Esophagus squamous epithelium (tissue), 5 donors: ENCODE measurements around the gene S100A8. TPM values are rescaled to one million over a fixed set of nuclear protein-coding genes. Genes with fewer than 3 reads are reported as not detected.

Experiments used
- DNase-seq: peaks from one replicate; lab custom pipeline; 2025; lab: John Stamatoyannopoulos, UW
- H3K27ac ChIP-seq, 4 donors: fragments of 200-600 bp; sonication (generic); one replicate each; pipeline ENCODE4 v1.5.1; 2016 to 2019; ENCODE audit warnings: mild to moderate bottlenecking in 1 of 4
- H3K27me3 ChIP-seq, 4 donors: fragments of 200-600 bp; sonication (generic); 1 replicate in 3 of 4; 2 replicates in 1 of 4; pipeline versions ENCODE4 v1.5.1 to v1.6.0; 2017 to 2021; ENCODE audit warnings: antibody characterized with exemption in 1 of 4
- H3K36me3 ChIP-seq, 3 donors: fragments of 200-600 bp; sonication (generic); one replicate each; pipeline ENCODE4 v1.5.1; 2016 to 2019
- H3K4me1 ChIP-seq, 3 donors: fragments of 200-600 bp; sonication (generic); one replicate each; pipeline ENCODE4 v1.5.1; 2017 to 2019
- H3K4me3 ChIP-seq, 4 donors: fragments of 200-600 bp; sonication (generic); 1 replicate in 3 of 4; 2 replicates in 1 of 4; pipeline ENCODE4 v1.5.1; 2016 to 2019; ENCODE audit warnings: mild to moderate bottlenecking in 2 of 4, moderate library complexity in 1 of 4
- H3K9me3 ChIP-seq, 3 donors: fragments of 200-600 bp; sonication (generic); one replicate each; pipeline ENCODE4 v1.5.1; 2016 to 2019
- CTCF ChIP-seq, 6 experiments: fragments of 450-650 bp in 4 of 6; fragments of 200-600 bp in 2 of 6; sonication (generic) in 2 of 6; IDR thresholded peaks; one replicate each; pipeline ENCODE4 v1.5.1; 2016 to 2019; ENCODE audit warnings: antibody characterized with exemption in 6 of 6, mild to moderate bottlenecking in 4 of 6, moderate library complexity in 4 of 6
- POLR2A ChIP-seq, 4 donors: fragments of 450-650 bp; IDR thresholded peaks; one replicate each; pipeline ENCODE4 v1.6.1; 2017; ENCODE audit warnings: antibody characterized with exemption in 4 of 4, mild to moderate bottlenecking in 4 of 4, moderate library complexity in 3 of 4
- WGBS, 2 donors: methylation state at CpG; one replicate each; pipeline ENCODE4 v1.1.5; 2018; 5-methylcytosine and 5-hydroxymethylcytosine counted together
- intact Hi-C: fragments of 100-400 bp; cut with DNase I; formaldehyde crosslinking; loops from one replicate; pipeline ENCODE4 v1.15.0; 2022
- total RNA-seq, 4 donors: library from RNA; depleted of rRNA; stranded (reverse); fragments of >200 nt; gene quantifications; one replicate each; pipeline ENCODE4 v1.1.0, GENCODE V29; 2016
- donor health status: DM: yes; HTN: yes; CAD: no.

S100A8 gene
- total RNA-seq, 4 donors from 2014 or later, result 4,308 to 17,245 (median 15,998) TPM

DNA sequence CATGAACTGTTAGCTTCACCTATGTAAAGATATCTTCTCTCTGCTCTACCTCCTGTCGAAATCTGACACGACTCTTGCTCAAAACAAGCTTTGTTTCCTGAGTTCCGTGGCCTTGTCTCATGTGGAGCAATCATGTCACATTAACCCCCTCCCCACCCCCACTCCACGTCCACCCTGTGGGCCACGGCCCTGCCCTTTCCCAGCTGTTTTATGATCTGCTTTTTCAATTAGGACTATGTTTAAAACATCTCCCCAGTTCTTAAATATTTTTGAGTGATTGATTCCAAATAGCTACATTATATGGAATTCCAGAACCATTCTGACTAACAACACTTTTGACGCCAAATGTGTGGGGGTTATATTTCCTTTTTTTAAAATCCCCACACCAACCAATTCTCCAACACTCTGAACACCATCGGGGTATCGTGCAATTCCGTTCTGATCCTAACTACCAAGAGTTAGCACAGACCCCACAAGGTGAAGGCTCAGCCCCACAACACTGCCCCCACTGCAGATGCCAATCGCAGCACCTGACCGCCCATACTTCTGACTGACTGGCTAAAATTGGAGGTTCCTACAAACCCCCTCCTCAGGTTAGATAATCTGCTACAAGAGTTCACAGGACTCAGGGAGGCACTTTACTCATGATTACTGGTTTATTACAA lies 12.7 kb upstream of the S100A8 start:
- intact Hi-C loops, result no loop called here

GRCh38 chr1:153402226-153402625 lies 11.4 kb upstream of the S100A8 start:
- no peak for DNase-seq

More for the DNA sequence above, 12.7 kb upstream of the S100A8 start:
- Histone ChIP-seq H3K4me3 (no peak overlapping the region), H3K9me3 (no peaks in the 10 kb centered on the region), H3K4me1 (peaks cover 0 to 12% (median 0%) of the 10 kb centered on the region in 3 donors), H3K27me3 (peaks cover 0 to 25% (median 0%) of the 10 kb centered on the region in 4 donors), H3K27ac (no peak overlapping the region), H3K36me3 (no peaks in the 10 kb centered on the region)
- no peak for TF ChIP-seq CTCF (IDR thresholded peaks at IDR 0.05)
- no peak for TF ChIP-seq POLR2A (IDR thresholded peaks at IDR 0.05)
- DNase-seq, result no peak
- 81 to 90% methylated on average over 11 of the region's 11 CpGs for WGBS, 2 donors

GRCh38 chr1:153401461-153401860 lies 10.6 kb upstream of the S100A8 start:
- Histone ChIP-seq H3K4me1 (peaks cover 0 to 8% (median 0%) of the 10 kb centered on the region in 3 donors), H3K27me3 (peaks cover 0 to 20% (median 0%) of the 10 kb centered on the region in 4 donors), H3K9me3 (no peaks in the 10 kb centered on the region), H3K4me3 (no peak overlapping the region), H3K36me3 (no peaks in the 10 kb centered on the region), H3K27ac (no peak overlapping the region)
- intact Hi-C loops, result no loop called here
- no peak for TF ChIP-seq POLR2A (IDR thresholded peaks at IDR 0.05)
- TF ChIP-seq CTCF (IDR thresholded peaks at IDR 0.05), result no peak
- WGBS, 2 donors, result 90% methylated on average over 7 to 9 of the region's 9 CpGs
- DNase-seq, result no peak

More at GRCh38 chr1:153402226-153402625, 11.4 kb upstream of the S100A8 start:
- 63 to 70% methylated on average over 2 of the region's 2 CpGs for WGBS, 2 donors
- no peaks in the 10 kb centered on the region for H3K36me3 ChIP-seq
- intact Hi-C loops, result no loop called here
- H3K4me3 ChIP-seq, result no peak overlapping the region
- TF ChIP-seq POLR2A (IDR thresholded peaks at IDR 0.05) (no peak), CTCF (IDR thresholded peaks at IDR 0.05) (no peak)
- H3K27ac ChIP-seq, result no peak overlapping the region
- H3K9me3 ChIP-seq, result no peaks in the 10 kb centered on the region
- peaks cover 0 to 25% (median 0%) of the 10 kb centered on the region in 4 donors for H3K27me3 ChIP-seq
- peaks cover 0 to 8% (median 0%) of the 10 kb centered on the region in 3 donors for H3K4me1 ChIP-seq

- Histone ChIP-seq H3K4me1 (peaks cover 3 to 14% (median 6%) of the 10 kb centered on the region in 3 donors), H3K27me3 (peaks cover 0 to 23% (median 0%) of the 10 kb centered on the region in 4 donors), H3K36me3 (no peaks in the 10 kb centered on the region), H3K27ac (no peak overlapping the region), H3K4me3 (no peak overlapping the region), H3K9me3 (no peaks in the 10 kb centered on the region)
- 59 to 72% methylated on average over 5 of the region's 5 CpGs for WGBS, 2 donors
- TF ChIP-seq CTCF (IDR thresholded peaks at IDR 0.05), result peak in 2 of 6 experiments; percentile 7 to 48
- TF ChIP-seq POLR2A (IDR thresholded peaks at IDR 0.05), result no peak
- DNase-seq, result no peak
- intact Hi-C loops, result no loop called here
Observed at GRCh38 chr1:153400244-153400643, 9.4 kb upstream of the S100A8 start.

DNA sequence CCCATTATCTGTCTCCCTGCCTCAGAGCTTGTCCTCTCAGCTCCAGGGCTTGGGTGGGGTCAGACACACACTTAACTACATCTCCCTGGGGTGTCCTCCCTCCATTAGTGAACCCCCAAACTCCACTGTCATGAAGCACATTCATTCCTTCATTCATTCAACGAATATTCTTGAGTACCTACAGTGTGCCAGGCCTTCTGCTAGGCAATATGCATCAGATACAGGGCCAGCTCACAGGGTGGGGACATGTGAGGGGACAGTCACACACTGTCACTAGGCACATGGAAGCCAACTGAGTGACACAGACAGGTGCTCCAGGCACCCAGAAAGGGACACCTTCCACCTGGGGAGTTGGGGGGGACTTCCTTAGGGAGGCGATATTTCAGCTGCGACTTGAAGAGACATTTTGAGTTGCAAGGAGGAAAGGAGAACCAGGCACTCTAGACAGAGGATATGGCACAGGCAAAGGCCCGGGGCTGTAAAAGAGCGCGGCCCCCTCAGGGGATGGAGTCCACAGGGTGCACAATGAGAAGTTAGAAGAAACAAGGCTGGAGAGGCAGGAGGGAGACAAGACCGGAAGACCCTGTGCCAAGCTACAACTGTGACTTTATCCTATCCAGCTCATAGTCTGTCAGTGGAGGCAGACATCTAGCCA lies 8.7 kb upstream of the S100A8 start:
- no peaks in the 10 kb centered on the region for H3K36me3 ChIP-seq
- H3K27ac ChIP-seq, result no peak overlapping the region
- WGBS, 2 donors, result 82 to 83% methylated on average over 7 of the region's 7 CpGs
- H3K4me1 ChIP-seq, result peaks cover 8 to 22% (median 12%) of the 10 kb centered on the region in 3 donors
- H3K27me3 ChIP-seq, result peaks cover 0 to 27% (median 0%) of the 10 kb centered on the region in 4 donors
- intact Hi-C loops, result no loop called here
- H3K9me3 ChIP-seq, result no peaks in the 10 kb centered on the region
- no peak for DNase-seq
- TF ChIP-seq CTCF (IDR thresholded peaks at IDR 0.05) (no peak), POLR2A (IDR thresholded peaks at IDR 0.05) (no peak)
- H3K4me3 ChIP-seq, result no peak overlapping the region
